PC-9 (cell line): Measurements from ENCODE around the gene CELF2.

Source experiments
- CTCF ChIP-seq: fragments of 200-600 bp; sonication (generic); conservative IDR thresholded peaks from 2 replicates; pipeline ENCODE4 v1.6.1; 2017; ENCODE audit warnings: mixed run types, antibody characterized with exemption, mild to moderate bottlenecking, moderate library complexity
- EZH2 ChIP-seq: fragments of 200-600 bp; sonication (generic); IDR thresholded peaks from 2 replicates; pipeline ENCODE4 v1.8.0; 2017; ENCODE audit warnings: antibody characterized with exemption, low read depth

- TF ChIP-seq CTCF = no peak
- TF ChIP-seq EZH2 = no peak
Measured at GRCh38 chr10:11292576-11293302, 275.1 kb downstream of the CELF2 start.
